NOMO-1 treated with DMSO at 0.1 percent for 48 hours (cell line): ENCODE data around the gene MEFV.
"Not testable (repeated sequence)": the region's sequence is repeated elsewhere in the genome, so short reads cannot be mapped to it uniquely, and the experiment has no call there.

Experiments
- DNase-seq: peaks from one replicate; lab custom pipeline; 2025; ENCODE audit not compliant: unreplicated experiment; lab: John Stamatoyannopoulos, UW

The MEFV gene

DNA sequence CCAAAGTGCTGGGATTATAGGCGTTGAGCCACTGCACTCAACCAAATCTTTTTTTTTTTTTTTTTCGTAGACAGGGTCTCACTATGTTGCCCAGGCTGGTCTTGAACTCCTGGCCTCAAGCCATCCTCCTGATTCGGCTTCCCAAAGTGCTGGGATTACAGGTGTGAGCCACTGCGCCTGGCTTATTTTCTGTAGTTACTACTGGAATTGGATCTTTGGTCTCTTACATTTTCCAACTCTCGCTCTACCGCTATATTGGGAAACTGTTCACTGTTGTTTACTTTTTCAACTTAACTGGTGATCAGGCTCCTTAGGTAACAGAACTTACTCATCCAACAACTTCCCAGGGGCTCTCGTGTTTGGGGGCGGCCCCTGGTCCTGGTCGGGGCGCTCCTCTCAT, 35.6 kb downstream of the MEFV start:
- no peak for DNase-seq

DNA sequence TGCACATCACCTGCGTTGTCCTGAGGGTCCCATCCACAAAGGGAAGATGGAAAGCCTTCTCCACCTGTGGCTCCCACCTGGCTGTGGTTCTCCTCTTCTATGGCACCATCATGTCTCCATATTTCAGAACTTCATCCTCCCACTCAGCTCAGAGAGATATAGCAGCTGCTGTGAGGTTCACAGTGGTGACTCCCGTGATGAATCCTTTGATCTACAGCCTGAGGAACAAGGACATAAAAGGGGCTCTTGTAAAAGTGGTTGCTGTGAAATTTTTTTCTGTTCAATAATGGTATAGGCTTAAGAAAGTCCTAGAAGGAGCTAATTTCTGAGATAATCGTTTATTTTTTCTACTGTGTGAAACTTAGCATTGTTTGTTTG, 40.2 kb downstream of the MEFV start:
- DNase-seq: no peak

DNA sequence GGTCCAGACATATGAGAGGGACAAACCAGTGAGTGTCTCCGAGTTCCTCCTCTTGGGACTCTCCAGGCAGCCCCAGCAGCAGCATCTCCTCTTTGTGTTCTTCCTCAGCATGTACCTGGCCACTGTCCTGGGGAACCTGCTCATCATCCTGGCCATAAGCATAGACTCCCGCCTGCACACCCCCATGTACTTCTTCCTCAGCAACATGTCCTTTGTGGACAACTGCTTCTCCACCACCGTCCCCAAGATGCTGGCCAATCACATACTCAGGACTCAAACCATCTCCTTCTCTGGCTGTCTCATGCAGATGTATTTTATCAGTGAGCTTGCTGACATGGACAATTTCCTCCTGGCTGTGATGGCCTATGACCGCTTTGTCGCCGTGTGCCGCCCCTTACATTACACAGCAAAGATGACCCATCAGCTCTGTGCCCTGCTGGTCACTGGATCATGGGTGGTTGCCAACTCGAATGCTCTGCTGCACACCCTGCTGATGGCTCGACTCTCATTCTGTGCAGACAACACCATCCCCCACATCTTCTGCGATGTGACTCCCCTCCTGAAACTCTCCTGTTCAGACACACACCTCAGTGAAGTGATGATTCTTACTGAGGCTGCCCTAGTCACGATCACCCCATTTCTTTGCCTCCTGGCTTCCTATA, 40.7 kb downstream of the MEFV start:
- no peak for DNase-seq

DNA sequence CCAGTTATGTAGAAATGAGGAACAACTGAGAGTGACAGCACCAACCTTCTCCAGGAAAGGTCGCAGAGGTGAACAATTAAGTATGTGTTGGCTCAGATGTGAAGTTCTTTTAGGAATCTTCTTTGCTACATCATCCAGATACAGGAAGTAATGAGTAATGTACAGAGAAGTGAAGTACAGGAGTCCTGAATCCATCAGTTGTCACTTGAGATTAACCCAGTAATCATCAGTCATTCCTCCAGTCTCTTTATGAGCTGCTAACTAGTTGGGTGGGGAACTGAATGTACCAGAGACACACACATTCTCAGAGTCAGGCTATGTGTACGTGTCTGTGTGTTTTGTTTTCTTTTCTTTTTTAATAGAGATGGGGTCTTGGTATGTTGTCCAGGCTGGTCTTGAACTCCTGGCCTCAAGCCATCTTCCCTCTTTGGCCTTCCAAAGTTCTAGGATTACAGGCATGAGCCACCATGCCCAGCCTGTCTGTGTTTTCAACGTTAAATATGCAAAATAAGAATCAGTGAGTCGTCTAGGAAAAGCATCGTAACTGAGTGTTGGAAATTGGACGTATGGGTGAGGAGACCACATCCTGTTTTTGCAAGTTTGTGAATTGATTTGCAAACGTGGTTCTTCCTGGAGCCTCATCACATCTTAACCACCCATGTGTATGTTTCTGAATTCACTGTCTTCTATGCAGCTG, 41.4 kb downstream of the MEFV start:
- DNase-seq: peak; percentile 43

DNA sequence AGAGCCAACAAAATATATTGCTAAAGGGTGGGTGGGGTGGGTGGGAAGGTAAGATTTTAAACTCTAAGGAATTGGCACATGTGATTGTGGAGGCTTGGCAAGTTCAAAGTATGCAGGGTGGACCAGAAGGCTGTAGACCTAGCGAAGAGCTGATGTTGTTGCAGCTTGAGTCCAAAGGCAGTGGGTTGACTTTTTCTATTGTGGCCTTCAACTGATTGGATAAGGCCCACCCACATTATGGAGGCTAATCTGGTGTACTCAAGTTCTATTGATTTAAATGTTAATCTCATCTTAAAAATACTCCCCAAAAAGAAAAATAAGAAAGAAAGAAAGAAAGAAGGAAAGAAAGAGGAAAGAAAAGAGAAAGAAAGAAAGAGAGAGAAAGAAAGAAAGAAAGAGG, 43.9 kb downstream of the MEFV start:
- DNase-seq: no peak

DNA sequence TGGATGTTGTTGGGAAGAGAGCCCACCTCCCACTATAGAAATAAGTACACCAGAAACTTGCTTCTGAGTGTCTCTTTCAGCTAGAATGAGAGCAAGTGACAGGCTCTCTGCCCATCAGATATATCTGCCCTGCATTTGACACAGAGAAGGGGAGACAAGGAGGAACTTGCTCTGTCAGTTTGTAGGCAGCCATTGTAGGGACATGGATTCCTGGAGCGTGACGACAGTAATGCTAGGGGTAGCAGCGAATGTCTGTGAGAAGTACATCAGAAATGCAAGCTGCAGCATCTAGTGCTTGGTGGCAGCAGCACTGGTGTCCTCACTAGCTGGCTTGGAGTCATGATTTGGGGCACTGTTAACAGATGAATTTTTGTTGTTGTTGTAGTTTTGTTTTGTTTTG, 44.4 kb downstream of the MEFV start:
- no peak for DNase-seq

DNA sequence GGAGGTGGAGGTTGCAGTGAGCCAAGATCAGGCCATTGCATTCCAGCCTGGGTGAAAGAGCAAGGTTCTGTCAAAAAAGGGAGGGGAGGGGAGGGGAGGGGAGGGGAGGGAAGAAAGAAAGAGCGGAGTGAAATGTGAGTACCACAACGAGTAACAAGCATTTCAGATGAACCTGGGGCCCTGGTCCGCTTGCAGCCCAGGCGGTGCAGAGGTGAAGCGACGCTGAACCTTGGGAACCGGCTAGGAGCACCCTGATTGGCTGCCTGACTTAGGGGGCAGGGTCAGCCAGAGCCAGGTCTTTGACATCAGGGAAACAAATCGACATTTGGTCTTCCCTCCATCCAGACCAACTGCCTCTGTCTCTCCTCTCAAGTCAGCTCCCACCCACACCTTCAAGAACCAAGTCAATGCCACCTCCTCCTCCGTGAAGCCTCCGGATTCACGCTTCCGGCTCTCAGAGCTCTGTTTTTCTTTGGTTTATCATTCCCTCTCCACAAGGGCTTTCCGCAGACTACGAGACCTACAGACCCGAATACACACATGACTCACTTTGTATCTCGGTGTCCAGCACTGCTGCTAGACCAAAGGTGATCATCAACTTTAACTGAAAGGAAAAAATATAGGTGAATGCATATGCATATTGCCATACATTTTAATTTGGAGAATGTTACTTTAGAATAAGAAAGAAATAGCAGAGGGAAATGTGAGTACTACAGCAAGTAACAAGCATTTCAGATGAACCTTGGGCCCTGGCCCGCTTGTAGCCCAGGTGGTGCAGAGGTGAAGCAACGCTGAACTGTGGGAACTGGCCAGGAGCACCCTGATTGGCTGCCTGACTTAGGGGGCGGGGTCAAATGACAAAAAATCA, 49.1 kb downstream of the MEFV start:
- DNase-seq: no peak

DNA sequence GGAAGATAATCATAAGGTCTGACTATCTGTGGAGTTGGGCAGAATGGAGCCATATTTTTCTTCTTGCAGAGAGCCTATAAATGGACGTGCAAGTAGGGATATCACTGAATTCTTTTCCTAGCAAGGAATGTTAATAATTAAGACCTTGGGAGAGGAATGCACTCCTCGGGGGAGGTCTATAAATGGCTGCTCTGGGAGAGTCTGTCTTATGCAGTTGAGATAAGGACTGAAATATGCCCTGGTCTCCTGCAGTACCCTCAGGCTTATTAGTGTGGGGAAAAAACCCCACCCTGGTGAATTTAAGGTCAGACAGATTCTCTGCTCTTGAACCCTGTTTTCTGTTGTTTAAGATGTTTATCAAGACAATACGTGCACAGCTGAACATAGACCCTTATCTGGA, 50.5 kb downstream of the MEFV start:
- DNase-seq: not testable (repeated sequence)

DNA sequence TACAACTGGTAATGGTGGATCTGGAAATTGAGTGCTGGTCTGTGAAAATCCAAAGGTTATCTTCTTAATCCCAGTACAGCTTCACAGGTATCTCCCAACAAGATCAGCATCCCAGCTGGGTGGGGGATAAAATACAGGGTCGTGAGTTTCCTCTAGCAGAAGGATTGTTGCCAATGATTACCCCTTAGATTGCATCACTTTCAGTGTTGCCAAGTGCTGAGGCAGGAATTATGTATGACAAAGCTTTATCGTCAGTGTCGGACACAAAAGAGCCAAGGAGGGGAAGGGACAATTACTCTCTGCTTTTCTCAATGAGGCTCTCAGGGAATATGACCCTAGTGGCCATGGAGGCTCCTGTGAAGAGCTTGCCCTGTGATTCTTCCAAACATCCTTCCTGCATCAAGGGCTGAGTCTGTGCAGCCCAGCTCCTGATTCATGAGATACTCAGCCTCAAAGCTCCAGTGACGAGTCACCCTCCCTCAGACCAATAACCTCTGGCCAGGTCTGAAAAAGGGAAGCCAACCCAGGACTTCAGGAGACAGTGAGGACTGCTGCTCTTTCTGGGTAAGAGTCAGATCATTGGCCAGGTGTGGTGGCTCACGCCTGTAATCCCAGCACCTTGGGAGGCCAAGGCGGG, 53.4 kb downstream of the MEFV start:
- DNase-seq: no peak

DNA sequence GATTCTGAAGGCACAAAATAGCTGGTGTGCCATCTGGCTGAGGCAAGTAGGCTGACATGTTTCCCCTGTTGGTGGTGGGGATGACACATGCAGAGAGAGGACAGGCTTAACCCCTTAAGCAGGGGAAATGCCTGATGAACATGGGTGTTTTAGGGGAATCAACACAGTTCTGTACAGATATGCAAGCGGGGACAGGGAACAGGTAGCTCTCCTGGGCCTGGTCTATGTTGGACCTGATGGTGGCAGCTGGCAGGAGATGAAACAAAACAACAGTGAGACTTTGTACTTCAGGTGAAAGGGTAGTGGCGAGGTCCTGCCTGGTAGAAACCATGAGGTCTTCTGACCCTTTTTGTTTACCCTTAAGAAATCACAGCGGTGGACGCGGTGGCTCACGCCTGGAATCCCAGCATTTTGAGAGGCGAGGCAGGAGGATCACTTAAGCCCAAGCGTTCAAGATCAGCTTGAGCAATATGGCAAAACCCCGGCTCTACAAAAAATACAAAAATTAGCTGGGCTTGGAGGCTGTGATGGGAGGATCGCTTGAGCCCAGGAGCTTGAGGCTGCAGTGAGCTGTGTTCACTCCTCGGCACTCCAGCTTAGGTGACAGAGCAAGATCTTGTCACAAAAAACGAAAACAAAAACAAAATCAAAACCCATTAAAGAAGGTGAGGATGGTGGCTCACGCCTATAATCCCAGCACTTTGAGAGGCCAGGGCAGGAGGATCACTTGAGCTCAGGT, 57.9 kb downstream of the MEFV start:
- no peak for DNase-seq

DNA sequence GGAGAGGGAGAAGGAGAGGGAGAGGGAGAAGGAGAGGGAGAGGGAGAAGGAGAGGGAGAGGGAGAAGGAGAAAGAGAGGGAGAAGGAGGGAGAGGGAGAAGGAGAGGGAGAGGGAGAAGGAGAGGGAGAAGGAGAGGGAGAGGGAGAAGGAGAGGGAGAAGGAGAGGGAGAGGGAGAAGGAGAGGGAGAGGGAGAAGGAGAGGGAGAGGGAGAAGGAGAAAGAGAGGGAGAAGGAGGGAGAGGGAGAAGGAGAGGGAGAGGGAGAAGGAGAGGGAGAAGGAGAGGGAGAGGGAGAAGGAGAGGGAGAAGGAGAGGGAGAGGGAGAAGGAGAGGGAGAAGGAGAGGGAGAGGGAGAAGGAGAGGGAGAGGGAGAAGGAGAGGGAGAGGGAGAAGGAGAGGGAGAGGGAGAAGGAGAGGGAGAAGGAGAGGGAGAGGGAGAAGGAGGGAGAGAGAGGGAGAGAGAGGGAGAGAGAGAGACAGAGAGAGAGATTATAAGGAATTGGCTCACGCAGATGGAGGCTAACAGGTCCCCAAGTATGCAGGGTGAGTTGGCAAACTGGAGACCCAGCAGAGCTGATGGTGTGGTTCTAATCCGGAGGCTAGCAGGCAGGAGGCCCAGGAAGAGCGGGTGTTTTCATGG, 58.6 kb downstream of the MEFV start:
- not testable (repeated sequence) for DNase-seq

DNA sequence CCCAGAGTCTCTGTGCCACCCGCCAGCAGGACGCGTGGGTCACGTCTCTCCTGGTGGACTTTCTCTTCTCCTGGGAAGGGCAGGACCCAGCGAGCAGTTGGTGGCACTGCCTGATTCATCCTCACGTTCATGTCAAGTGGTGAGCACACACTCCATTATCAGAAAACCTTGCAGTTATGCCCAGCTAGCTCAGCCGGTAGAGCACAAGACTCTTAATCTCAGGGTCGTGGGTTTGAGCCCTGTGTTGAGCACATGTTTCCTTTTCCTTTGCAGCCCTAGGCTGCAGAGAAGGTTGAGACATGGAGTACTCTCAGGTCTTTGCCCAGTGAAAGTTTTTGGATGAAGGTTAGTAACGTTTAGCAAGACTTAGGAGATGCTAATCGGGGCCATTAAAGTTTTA, 60.5 kb downstream of the MEFV start:
- no peak for DNase-seq

DNA sequence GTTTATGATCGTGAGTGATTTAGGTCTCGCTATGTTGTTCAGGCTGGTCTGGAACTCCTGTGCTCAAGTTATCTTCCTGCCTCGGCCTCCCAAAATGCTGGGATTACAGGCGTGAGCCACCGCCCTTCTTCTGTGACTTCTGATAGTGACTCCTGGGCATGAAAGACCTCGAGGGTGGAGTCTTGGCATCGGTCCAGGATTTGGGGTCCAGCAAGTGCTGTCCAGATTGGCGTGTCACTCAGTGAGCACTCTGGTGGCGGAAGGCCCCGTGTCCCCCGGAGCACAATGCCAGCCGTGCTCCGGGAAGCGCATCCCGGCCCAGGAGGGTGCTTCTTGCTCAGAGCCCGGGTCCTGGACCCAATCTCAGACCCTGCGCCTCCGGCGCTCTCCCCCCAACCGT, 61.6 kb downstream of the MEFV start:
- no peak for DNase-seq

DNA sequence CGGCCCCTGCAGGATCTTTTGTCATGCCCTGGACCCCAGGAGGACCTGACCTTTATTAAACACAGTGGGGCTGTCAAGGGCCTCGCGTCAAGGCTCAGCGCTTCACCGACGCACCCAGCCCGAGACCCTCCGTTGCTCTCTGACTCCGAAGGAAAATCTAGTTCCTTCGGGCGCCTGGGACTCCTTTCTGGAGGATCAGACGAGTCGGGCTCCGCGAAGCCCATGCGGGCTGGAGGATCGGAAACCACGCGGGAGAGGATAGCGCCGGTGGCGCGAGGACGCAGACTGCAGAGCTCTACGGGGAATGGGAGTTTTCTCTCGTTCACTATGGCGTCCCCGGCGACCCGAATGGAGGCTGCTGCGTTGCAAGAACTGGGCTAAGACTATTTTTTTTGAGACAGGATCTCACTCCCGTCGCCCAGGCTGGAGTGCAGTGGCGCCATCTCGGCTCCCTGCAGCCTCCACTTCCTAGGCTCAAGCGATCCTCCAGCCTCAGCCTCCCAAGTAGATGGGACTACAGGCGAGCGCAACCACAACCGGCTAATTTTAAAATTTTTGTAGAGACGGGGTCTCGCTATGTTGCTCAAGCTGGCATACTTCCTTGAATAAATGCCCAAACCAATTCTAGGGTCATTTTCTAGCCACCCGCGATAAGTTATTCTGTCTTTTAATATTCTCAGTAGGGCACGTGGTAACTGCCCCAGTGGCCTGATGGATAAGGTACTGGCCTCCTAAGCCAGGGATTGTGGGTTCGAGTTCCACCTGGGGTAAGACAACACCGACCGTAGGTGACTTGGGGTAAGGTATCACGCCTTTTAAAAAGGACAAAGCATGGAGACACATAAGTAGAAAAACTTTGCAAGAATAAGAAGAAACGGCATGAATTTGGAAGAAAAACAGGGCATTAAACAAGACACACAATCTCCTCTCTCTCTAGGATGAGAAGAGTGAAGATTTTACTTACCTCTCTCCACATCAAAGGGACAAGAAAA, 62.9 kb downstream of the MEFV start:
- no peak for DNase-seq

DNA sequence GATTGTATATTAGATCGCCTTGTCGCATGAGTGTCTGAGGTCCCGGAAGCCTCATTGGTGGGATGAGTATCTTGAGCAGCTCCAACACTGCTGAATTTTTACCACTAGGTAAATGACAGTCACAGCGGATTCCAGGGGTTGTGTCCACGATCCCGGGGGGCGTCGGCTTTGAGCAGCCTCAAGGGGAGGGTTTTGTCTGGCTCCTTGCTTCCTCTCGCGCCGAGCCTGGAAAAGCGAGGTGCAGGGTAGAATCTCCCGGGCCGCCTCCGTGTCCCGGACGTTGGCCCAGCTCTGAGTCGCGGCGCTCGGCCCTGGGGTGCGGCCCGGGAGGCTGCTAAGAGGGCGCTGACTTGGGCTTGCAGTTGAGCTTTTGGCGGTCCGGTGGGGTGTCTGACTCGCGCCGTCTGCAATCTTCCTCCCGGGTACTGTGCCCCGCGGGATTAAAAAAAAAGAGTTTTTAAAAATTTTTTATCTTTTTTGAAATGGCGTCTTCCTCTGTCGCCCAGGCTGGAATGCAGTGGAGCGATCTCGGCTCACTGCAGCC, 63.9 kb downstream of the MEFV start:
- no peak for DNase-seq
